Right lobe of liver (tissue), 4 donors: ENCODE measurements around the gene EPN3.

ENCODE experiments used
- POLR2A ChIP-seq: fragments of 450-650 bp; IDR thresholded peaks from one replicate; pipeline ENCODE4 v1.6.1; 2017; ENCODE audit warnings: antibody characterized with exemption, mild to moderate bottlenecking
- TF ChIP-seq, protein P1 (sequence below), 4 donors: fragments of 200-600 bp in 3 of 4; fragments of 450-650 bp in 1 of 4; IDR thresholded peaks; one replicate each; pipeline versions ENCODE4 v1.5.1 to v1.8.0; 2016 to 2022; ENCODE audit warnings: antibody characterized with exemption in 4 of 4, mild to moderate bottlenecking in 2 of 4
- donor health status: DM: no; HTN: no; CAD: no.
- donor health status: DM: no; HTN: no; CAD: no.
- donor health status: DM: no; HTN: yes; CAD: no.

DNA sequence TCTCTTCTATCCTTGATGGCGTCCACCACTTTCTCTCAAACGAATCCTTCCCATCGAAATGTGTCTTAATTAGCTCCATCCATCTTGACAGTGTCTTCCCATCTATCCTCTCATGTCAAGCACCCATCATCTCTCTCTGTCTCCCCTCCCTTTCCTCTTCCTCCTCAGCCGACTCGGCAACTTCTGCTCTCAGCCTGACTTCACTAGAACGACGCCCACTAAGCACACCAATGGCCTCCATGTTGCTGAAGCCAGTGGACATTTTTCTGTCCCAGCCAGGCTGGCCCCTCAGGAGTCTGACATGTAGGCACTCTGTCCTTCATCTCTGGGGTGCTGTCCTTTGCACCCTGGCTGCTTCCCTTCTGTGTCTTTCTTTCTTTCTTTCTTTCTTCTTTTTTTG is 12.0 kb downstream of the EPN3 start:
- TF ChIP-seq POLR2A, result no peak
- TF ChIP-seq, protein P1, sequence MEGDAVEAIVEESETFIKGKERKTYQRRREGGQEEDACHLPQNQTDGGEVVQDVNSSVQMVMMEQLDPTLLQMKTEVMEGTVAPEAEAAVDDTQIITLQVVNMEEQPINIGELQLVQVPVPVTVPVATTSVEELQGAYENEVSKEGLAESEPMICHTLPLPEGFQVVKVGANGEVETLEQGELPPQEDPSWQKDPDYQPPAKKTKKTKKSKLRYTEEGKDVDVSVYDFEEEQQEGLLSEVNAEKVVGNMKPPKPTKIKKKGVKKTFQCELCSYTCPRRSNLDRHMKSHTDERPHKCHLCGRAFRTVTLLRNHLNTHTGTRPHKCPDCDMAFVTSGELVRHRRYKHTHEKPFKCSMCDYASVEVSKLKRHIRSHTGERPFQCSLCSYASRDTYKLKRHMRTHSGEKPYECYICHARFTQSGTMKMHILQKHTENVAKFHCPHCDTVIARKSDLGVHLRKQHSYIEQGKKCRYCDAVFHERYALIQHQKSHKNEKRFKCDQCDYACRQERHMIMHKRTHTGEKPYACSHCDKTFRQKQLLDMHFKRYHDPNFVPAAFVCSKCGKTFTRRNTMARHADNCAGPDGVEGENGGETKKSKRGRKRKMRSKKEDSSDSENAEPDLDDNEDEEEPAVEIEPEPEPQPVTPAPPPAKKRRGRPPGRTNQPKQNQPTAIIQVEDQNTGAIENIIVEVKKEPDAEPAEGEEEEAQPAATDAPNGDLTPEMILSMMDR (IDR thresholded peaks at IDR 0.05), result no peak
